NCI-H748 (cell line): ENCODE measurements around the gene PLCH1.

Experiments
- DNase-seq: peaks from one replicate; lab custom pipeline; 2025; ENCODE audit not compliant: unreplicated experiment; lab: John Stamatoyannopoulos, UW

The PLCH1 gene

DNA sequence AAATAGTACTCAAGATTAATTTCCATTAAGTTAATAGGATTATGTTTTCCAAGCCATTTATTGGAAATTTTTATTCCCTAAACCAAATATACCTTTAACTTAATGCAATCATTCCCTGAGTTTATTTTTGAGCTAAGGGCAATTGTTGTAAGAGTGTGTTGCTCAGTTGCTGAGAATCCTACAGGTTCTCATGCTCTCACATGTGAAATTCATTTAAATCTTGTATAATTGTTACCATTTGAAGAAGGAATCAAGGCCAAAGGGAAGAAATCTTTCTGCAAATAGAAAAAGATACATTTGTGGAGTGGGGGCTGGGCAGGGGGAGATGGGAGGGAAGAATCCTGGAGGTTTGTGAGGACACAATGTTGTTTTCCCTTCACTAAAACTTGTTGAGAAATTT is 248.7 kb downstream of the PLCH1 start:
- no peak for DNase-seq

DNA sequence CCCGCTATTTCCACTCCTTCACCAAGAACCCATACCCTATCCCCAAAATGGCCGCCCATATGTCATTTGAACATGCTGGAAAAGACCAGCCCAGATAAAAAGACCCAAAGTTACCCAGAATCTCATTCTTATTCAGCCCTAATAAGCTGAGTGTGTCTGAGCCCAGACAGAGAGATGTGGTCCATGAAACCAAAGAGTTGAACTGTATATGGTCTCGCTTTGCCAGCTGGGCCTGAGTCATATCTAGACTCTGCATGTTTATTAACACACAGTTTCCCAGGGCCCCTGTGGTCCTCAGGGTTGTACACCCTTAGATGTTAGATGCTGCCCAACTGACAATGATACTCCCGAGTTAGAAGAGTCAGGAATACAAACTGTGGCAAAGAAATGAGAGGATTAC is 249.5 kb downstream of the PLCH1 start:
- DNase-seq: no peak

DNA sequence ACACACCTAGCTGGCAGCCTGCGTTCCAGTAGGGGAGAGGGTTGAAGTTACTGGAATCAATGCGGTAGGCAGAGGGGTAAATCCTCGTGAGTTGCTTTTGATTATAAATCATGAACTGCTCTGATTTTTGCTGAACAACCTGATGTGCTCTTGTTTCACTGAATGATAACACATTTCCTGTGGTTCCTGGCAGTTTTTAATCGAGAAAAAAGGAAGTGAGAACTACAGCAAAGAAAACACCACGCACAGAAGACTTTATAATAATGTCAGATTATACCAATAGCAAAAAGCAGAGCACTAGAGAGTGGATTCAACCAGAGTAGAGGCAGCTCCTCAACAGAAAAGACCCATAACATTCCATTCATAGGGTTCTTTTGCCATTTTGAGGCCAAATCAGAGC is 250.5 kb downstream of the PLCH1 start:
- no peak for DNase-seq

DNA sequence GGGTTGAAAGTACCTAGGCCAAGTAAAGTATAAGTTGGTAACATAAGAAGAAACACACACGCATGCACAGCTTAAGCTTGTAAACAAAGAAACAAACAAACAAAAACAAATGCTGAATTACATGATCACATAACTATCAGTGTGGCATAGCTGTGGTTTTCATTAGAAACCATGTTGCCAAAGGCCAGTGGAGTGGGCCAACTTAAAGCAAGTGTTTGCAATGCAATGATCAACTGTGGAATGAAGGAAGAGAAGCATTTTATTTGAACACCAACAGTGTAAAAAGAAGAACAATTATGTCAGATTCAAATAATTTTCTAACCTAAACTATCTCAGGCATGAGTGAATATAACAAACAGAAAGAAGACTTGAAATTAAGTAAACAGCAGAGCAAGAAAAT is 252.0 kb downstream of the PLCH1 start:
- no peak for DNase-seq

DNA sequence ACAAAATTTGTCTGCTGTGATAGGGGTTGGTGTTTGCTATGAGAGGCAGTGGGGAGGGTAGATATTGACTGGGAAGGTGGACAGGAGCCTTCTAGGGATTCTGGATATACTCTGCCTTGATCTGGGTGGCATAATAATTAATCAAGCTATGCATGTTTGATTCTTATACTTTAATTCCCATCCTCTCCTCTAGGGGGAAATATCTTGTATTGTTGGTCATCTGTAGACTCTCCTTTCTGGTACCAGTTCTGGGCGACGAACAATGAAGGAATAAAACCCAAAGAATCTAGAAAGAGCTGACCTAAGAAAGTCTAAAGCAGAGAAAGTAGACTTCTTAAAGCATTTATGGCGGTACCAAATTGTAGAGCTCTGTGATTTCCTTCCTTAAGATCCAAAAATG is 253.2 kb downstream of the PLCH1 start:
- DNase-seq: no peak

DNA sequence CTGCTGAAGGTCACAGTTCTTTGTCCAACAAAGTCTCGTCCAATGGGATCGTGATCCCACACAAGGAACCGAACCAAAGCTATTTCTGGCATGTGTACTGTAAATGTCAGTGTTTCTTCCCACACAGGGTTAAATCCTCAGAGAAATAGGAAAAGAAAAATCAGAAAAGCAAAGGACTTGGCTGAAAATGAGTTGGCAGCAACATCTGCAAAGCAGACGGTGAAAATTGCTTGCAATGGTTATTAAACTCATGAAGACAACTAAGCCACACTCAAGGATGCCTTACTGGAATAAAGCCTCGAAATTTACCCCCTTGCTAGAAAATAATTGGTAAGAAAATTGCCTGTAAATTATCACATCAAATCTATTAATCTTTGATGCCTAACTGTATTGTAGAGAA is 256.2 kb downstream of the PLCH1 start:
- no peak for DNase-seq

DNA sequence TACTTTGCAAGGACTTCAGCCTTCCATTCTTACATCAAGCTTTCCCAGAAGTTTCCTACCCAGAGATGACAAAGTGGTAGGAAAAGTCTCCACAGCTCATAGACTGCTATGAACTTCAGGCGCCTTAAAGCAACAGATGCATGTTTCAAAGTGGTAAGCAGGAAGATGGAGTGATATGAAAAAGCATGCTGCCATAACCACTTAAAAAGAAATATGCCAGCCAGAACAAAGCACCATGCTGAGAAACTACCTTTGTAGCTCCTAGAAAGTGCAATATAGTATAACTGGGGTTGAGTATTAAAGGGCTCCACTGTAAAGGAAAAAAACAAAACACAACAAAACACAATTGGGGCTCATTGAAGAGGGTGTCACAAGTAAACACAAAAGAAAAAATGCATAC is 259.0 kb downstream of the PLCH1 start:
- DNase-seq: no peak

DNA sequence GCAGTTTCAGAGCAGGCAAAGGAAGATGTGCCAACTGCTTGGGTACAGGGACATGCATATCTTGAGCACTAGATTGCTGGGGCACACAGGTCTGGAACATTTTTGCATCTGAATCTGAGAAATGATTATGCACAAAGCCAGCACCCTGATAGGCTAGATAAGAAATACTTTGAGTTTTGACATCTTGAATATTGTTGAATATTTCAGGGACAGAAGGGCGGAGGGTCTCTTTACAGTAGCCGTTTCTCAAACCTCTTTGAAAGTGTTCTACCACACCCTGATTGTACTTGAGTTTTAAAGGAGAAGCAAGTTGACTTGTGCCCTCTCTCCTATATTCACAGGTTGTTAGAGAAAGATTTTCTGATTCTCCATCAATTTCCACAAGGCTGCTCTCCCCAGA is 263.3 kb downstream of the PLCH1 start:
- DNase-seq: no peak

DNA sequence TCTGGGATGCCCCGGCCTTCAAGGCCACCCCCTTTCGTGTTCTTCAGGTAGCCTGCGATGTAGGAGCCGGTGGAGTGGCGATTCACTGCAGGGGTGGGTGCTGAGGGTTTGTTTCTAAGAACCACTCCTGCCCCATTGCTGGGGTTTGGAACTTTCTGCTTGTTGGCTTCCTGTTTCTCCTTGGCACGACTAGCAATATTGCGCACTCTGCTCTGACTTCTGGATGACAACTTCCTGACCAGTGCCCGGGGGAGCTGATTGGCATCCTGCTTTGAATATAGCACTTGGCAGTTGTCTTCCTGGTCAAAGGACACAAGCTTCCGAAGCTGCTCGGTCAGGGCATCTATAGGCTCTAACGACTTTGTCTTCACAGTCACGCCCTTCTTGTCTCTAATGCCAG is 263.8 kb downstream of the PLCH1 start:
- no peak for DNase-seq

DNA sequence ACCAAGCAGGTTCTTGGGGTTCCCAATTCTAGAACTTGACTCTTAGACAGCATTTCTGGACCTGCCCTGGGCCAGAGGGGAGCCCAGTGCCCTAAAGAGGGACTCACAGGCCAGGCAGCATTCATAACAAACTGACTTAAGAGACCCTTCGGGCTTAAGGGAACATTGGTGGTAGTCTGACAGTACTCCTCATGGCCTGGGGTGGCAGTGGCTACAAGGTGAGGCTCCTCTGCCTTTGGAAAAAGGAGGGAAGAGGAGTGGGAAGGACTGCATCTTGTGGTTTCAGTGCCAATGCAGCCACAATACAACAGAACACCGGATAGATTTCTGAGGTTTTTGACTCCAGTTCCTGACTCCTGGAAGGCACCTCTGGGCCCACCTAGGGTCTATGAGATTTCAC is 279.2 kb downstream of the PLCH1 start:
- DNase-seq: no peak

DNA sequence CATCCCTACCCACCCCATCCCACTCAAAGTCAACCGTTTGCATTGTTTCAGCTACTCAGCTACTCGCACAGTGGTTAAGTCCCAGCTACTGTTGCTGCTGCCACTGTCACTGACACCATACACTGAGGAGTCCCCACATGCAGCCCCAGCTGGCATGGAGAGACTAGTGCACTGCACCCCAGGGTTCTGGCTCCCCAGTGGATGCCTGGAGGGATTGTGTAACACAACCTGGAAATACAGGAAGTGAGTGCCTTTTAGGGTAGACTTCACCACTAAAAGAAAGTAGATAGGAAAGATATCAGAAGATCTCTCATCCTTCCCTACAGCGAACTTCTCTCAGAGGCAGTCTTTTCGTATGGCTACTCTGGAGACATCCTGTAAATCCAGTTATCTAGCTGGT is 282.2 kb downstream of the PLCH1 start:
- no peak for DNase-seq

DNA sequence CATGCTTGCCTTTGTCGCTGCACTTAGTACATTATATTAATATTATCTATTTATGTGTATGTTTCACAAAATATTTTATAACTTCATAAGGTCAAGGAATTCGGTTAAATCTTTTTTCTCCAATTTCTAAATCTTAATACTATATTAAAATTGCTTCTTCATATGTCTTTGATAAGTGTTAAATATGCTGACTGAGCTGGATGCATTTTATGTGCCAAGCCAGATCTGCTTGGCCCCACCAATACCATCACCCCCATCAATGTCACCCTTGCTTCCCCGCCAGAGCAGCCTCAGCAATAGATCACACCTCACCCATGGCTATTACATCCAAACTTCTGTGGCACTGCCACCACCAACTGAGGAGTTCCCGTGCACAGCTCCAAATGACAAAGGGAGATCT is 287.3 kb downstream of the PLCH1 start:
- no peak for DNase-seq

DNA sequence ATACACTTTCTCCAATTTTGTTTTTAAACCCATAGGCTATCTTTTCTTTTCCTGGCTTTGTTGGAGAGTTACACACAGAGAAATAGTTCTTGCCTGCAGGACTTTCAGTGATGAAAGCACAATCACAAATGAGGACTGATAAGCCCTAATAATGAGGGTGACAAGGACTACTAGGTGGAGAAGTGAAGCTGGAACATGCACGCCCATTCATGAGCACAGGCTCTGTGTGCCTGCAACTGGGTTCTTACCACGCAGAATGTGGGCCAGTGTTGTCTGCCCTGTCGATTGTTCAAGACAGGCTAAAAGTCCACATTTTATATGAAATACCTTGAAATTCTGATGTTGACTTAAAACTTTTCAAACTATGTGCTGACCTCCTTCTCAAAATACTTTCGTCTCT is 289.1 kb downstream of the PLCH1 start:
- DNase-seq: no peak

DNA sequence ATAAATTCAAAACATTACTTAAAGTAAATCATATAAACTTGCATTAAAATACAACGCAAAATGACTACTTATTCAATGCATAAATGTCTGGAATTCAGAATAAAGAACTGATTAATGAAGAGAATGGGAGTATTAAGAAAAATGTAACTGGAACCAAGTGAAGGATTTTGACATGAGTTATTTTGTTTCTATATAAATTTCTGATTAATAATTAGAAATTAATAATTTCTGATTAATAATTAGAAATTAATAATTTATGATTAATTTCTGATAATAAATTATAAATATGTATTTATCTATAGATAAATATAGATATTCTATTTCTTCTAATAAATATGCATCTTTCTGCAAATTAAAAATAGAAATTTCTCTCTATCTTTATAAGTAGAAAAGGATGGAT is 291.4 kb downstream of the PLCH1 start:
- DNase-seq: no peak

DNA sequence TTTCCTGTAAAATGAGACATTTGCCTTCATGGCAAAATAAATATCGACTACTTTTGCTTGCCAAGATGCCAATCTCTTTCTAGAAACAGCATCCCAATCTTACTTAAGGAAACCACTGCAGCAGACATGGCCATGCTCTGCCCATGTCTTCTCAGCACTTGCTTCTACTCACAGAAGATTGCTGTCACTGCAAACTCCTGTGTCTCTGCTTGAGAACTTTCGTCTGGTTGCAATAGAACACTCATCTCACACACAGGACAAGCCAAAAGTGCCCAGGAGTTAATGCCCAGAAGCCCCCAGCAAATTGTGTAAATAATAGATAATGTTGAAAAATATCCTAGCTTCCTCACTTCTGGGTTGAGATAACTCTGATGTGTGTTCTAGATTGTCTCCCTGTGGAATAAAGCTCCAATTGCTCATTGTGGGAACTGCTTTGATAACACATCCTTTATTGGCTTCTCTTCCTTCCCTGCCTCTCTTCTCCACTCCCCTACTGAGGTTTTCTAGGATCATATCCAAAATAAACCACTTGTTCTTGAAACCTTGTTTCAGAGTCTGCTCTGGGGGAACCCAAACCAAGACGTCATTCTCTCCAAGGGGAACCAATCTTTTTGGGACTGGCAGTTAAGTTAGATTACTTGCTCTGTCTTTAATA is 295.1 kb downstream of the PLCH1 start:
- DNase-seq: no peak

DNA sequence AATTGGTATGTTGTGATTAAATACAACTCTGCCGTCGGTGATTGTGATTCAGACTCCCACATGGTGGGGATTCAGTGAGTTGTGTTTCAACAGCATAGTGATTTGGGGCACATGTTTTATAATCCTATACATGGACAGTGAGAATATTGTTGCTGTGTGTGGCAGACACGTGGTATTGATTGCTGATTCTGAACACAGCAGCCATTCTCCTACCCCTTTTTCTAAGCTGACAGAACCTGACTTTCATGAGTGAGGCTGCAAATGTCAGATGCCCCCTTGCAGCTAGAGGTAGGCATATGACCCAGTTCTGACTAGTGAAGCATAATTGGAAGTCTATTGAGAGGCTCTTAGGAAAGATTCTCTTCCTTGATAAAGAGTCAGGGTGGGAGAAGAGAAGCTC is 296.3 kb downstream of the PLCH1 start:
- DNase-seq: no peak

DNA sequence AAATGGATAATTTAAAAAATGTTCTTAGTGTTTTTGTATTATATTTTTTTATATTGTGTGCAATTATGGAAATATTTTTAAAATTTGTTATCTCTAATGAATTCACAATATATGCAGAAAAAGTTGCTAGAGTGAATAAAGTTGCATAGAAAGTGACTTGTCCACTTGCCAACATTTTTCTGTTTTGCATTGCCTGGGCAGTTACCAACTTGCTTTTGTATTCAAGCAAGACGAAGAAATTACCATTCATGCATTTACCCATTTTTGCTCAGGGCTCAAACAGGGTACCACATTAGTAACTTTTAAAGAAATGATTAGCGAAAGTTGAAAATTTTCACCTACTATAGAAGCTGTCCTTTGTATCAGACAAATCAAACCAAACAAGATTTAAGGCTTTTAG is 298.5 kb downstream of the PLCH1 start:
- DNase-seq: no peak

DNA sequence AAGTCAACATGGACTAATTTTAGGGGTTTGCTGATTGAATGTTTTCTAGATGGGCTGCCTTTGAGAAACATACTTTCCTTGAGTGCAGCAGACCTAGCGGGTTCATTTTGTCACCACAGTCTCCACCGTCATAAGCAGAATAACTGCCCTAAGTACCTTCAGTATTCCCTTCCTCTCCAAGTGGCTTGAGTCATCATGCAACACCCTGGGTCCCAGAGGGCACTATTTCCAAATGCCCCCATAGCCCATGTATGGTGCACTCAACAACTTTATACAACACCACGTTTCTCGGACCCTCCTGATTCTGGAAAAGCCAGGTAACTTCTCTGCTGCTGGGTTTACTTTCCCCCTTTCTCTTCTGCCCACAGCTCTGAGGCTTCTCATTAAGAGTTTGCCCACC is 300.1 kb downstream of the PLCH1 start:
- no peak for DNase-seq

DNA sequence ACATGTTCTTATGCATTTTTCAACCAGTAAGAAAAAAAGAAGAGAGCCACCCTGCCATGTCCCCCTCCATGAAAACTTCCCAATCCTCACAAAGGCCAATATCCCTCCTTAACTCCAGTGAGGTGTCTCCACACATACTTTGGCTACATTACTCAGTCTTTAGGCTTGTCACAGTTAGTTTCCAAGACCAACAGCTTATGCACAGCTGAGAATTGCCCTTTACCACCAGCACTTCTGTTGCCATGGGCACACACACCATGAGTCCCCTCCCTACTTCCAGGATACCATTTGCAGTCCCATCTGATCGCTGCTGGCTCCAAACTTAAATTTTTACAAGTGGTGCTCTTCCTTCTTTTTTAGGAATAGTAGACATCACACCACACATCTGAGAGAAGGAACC is 301.1 kb downstream of the PLCH1 start:
- no peak for DNase-seq

DNA sequence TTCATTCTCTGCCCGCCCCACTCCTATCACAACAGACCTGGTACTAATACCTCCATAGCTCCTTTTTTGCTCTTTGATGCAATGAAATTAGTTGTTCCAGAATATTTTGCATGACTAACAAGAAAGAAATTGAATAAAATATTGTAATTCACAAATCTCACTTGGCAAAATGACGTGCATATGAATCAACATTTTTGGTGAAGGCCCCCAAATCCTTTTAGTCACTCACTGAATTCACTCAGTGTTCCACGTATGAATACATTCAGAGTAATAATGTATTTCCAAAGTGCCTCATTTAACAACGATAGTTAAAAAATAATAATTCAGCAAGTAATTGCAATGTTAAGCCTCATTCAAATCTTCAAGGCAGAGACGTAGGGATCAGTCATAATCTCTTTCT is 302.8 kb downstream of the PLCH1 start:
- no peak for DNase-seq

DNA sequence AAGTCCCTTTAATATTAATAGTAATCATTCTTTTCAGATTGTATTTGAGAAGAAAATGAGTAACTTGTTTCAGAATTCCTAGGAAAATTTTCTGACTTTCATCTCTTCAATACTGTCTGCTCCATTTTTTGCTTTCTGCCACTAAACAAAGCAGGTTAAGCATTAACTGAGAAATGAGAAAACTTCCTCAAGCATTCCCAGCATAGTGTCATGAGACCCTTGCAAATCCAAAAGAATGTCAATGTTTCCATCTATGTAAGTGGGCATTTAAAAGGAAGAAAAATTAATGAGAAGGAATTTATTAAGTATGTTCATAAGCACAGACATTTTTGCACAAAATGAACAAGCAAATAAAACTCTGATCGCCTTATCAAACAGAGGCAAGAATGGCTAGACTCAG is 303.4 kb downstream of the PLCH1 start:
- no peak for DNase-seq

DNA sequence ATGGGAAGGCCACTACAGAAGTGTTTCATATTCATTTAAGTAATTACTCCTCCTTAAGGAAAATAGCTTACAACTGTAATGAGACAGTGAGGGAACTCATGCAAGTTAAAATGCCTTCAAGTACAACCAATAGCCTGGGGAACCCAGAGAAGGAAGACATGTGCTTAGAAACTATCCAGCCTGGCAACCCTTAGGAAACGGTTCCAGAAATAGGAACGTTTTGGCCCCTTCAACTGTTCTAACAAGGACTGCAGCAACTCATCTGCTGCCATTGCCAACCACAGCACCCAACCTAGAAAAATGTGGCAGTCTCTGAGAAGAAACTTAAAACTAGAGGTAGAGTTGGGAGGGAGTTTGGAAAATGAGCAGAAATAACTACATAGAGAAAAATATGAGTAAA is 303.8 kb downstream of the PLCH1 start:
- DNase-seq: no peak

DNA sequence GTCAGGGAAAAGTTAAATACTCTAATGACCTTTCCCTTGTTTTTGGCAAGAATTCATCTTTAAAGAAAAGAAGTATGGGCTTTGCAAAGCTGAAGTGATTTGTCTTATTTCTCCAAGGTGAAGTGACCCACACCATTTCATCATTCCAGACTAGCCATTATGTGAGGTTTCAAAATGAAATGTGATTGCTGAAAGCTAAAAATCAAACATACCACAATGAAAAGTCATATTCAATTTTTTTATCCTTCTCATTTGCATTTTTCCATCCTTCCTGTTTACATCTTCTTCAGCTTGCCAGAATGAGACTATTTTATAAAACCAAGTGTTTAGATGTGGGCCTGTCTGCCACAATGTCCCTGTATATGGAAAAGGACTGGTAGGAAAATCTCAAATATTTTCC is 309.1 kb downstream of the PLCH1 start:
- no peak for DNase-seq
